Measurements from ENCODE around the gene FBXL16. TPM values are rescaled to one million over a fixed set of nuclear protein-coding genes. Genes with fewer than 3 reads are reported as not detected.
A peak's percentile ranks its signal among the peaks of the same experiment; 100 is the strongest.

The FBXL16 gene
- polyA plus RNA-seq, 1 donor = 3.8 TPM

DNA sequence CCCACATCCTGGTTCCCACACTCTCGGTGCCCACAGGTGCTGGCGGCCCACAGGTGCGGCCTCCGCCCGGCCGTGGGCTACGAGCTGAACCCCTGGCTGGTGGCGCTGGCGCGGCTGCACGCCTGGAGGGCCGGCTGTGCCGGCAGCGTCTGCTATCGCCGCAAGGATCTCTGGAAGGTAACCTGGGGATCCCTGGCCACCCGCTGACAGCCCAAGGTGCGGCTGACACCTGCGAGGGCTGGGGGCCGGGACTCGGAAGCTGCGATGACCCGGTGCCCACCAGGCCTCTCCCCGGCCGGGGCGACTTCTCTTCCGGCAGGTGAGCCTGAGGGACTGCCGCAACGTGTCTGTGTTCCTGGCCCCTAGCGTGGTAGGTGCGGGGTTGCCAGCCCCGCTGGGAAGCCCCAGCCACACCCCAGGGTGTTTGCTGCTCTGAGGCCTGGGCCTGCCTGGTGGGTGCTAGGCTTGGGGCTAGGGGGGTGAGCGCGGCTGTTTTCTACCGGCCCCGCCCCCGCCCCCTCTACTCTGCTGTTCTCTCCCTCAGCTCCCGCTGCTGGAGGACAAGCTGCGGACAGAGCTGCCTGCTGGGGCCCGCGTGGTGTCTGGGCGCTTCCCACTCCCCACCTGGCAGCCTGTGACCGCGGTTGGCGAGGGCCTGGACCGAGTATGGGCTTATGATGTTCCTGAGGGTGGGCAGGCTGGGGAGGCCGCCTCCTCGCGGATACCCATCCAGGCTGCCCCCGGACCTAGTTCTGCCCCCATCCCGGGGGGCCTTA, 16.4 kb upstream of the FBXL16 start:
- no peak for DNase-seq
- Histone ChIP-seq H3K27me3 (ENCODE audit: control insufficient read depth, insufficient read depth, low read length) (peaks cover 15% of the 10 kb centered on the region), H3K27ac (ENCODE audit: low read length) (no peak overlapping the region), H3K9me3 (ENCODE audit: control insufficient read depth, low read depth, low read length) (peaks cover 20% of the 10 kb centered on the region), H3K4me1 (ENCODE audit: control insufficient read depth, insufficient read depth, low read length) (peaks cover 22% of the 10 kb centered on the region), H3K36me3 (ENCODE audit: control insufficient read depth, insufficient read depth, low read length) (peaks cover 6% of the 10 kb centered on the region), H3K4me3 (ENCODE audit: low read length) (no peak overlapping the region)
- WGBS (ENCODE audit: insufficient coverage, low lambda C conversion rate) = no CpG with 5 or more reads among the region's 51 CpGs

DNA sequence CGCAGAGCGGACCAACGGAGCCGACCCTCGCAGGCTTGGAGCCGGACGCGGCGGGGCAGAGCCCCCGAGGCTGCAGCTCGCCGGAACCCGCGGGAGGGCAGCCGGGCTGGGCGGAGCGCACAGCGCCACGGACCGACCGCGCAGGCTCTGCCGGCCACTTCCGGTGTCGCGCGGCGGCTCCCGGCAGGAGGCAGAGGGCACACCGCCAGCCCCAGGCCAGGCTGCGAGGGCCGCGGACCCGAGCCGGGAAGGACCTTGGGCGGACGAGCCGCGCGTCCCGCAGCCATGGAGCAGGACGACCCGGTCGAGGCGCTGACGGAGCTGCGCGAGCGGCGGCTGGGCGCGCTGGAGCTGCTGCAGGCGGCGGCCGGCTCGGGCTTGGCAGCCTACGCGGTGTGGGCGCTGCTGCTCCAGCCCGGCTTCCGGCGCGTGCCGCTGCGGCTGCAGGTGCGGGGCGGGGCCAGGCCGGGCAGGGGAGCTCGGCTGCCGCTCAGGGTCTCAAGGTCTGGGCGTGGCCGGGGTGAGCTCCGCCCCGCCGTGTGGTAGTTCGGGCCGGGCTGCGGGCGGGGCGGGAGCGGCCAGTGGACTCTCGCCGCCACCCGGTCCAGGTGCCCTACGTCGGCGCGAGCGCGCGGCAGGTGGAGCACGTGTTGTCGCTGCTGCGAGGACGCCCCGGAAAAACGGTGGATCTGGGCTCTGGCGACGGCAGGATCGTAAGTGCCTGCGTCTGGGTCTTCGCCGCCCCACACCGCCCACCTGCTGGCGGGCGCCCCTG, 15.6 kb upstream of the FBXL16 start, which contains the start of gene ANTKMT:
ANTKMT (plus strand) TSS at position 157 of the 775 bp plus-strand sequence; CDS start at position 286, 129 bp downstream.
- no CpG with 5 or more reads among the region's 106 CpGs for WGBS (ENCODE audit: insufficient coverage, low lambda C conversion rate)
- Histone ChIP-seq H3K9me3 (ENCODE audit: control insufficient read depth, low read depth, low read length) (peaks cover 20% of the 10 kb centered on the region), H3K4me3 (ENCODE audit: low read length) (peak within 1 kb of the TSS; percentile 84), H3K27me3 (ENCODE audit: control insufficient read depth, insufficient read depth, low read length) (peaks cover 17% of the 10 kb centered on the region), H3K4me1 (ENCODE audit: control insufficient read depth, insufficient read depth, low read length) (peaks cover 21% of the 10 kb centered on the region), H3K27ac (ENCODE audit: low read length) (peak within 1 kb of the TSS; percentile 87), H3K36me3 (ENCODE audit: control insufficient read depth, insufficient read depth, low read length) (peaks cover 6% of the 10 kb centered on the region)
- DNase-seq = peak; percentile 83 to 95

DNA sequence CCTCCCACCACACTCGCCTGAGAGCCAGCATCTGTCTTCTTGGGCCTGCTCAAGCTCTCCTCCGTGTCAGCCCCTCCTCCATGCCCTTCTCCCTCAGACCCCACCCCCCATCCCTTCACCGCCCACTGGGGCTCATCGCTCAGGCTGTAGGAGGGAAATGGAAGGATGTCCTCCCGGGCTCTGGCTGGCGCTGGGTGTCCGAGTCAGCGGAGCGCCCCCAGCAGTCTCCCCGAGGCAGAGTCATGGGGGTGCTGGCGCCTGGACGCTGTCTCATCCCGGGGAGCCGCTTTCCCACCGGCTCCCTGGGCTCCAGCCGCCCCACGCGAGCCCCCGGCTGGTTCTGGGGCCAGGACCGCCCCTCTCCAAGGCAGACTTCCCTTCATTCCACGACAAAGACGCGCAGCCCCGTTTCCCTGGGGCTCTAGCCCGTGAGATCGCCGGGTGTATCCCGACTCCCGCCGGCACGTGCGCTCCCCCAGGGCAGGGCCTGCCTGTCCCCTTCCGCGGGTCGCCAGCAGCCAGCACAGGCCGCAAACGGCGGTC, 14.9 kb upstream of the FBXL16 start:
- WGBS (ENCODE audit: insufficient coverage, low lambda C conversion rate) = no CpG with 5 or more reads among the region's 38 CpGs
- Histone ChIP-seq H3K27ac (ENCODE audit: low read length) (peak overlapping the region; percentile 87), H3K9me3 (ENCODE audit: control insufficient read depth, low read depth, low read length) (peaks cover 20% of the 10 kb centered on the region), H3K4me1 (ENCODE audit: control insufficient read depth, insufficient read depth, low read length) (peaks cover 22% of the 10 kb centered on the region), H3K27me3 (ENCODE audit: control insufficient read depth, insufficient read depth, low read length) (peaks cover 15% of the 10 kb centered on the region), H3K36me3 (ENCODE audit: control insufficient read depth, insufficient read depth, low read length) (peaks cover 6% of the 10 kb centered on the region), H3K4me3 (ENCODE audit: low read length) (peak overlapping the region; percentile 84)
- DNase-seq = peak in 1 of 2 donors; percentile 57

DNA sequence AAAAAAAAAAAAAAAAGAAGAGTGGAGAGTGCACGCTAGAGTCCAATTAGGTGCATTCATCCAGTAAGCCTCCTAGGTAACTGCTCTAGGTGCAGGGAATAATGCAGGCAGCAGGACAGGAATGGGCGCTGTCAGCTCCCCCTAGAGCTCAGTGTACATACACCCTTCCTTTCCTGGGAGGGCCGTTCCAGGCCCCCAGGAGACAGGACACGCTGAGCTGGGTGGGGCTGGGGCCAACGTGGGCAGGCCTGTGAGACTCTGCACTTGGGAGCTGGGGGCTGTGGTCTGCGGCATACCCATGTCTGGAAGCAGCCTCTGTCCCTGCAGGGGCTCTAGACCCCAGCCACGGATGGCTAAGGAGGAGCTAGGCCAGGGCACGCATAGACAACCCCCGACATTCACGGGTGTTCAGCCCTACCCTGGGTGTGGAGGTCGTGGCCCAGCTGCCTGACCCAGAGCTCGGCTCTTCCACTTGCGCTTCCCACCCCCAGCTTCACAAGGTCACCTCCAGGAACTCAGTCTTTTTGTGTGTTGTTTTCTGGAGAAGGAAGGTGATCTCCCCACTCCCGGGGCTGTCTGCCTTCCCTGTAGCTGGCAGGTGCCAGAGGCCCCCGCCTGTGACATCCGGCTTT, 14.3 kb upstream of the FBXL16 start:
- DNase-seq = no peak
- Histone ChIP-seq H3K27ac (ENCODE audit: low read length) (peak overlapping the region; percentile 87), H3K36me3 (ENCODE audit: control insufficient read depth, insufficient read depth, low read length) (peaks cover 6% of the 10 kb centered on the region)

DNA sequence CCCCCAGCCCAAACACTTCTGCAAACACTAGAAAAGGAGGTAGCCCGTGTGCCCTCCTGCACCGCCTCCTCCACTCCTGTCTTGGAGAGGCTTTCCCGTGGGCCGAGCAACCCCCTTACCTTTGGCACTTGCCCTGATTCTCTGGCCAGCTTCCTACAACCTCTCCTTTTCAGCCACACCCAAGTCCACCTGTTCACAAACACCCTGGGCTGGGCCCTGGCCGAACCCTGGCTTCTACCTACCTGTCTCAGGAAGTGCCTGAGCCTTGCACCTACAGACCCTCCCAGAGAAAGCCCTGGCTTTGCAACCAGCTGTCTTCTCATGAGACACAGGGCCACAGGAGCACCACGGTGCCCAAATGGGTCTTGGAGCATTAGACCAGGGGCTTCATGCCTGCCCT, 13.3 kb upstream of the FBXL16 start:
- Histone ChIP-seq H3K36me3 (ENCODE audit: control insufficient read depth, insufficient read depth, low read length) (peaks cover 6% of the 10 kb centered on the region), H3K27ac (ENCODE audit: low read length) (no peak overlapping the region), H3K9me3 (ENCODE audit: control insufficient read depth, low read depth, low read length) (peaks cover 20% of the 10 kb centered on the region), H3K4me1 (ENCODE audit: control insufficient read depth, insufficient read depth, low read length) (peaks cover 22% of the 10 kb centered on the region), H3K27me3 (ENCODE audit: control insufficient read depth, insufficient read depth, low read length) (peaks cover 23% of the 10 kb centered on the region), H3K4me3 (ENCODE audit: low read length) (no peak overlapping the region)
- no peak for DNase-seq
- WGBS (ENCODE audit: insufficient coverage, low lambda C conversion rate) = no CpG with 5 or more reads among the region's 6 CpGs

More for the DNA sequence above, 14.3 kb upstream of the FBXL16 start:
- H3K27me3 ChIP-seq (ENCODE audit: control insufficient read depth, insufficient read depth, low read length) = peaks cover 14% of the 10 kb centered on the region
- peaks cover 20% of the 10 kb centered on the region for H3K9me3 ChIP-seq (ENCODE audit: control insufficient read depth, low read depth, low read length)
- no CpG with 5 or more reads among the region's 16 CpGs for WGBS (ENCODE audit: insufficient coverage, low lambda C conversion rate)
- H3K4me3 ChIP-seq (ENCODE audit: low read length) = peak overlapping the region; percentile 84
- peaks cover 22% of the 10 kb centered on the region for H3K4me1 ChIP-seq (ENCODE audit: control insufficient read depth, insufficient read depth, low read length)

DNA sequence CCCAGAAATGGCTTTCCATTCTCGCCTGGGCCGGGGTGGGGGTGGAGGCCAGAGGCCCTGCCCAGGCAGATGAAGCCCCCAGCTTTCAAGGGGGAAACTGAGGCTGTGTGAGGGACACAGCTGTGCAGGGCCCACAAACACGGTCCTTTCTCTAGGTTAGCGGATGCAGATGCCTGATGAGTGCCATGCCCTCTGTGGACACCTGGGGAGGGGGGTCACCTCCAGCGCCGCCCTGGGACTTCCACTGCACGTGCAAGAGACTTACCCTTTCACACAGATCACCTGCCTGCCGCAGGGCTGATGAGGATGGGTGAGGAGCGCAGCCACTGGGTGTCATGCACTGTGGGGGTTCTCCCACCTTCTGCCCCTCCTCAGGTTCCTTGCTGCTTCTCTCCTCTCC, 12.8 kb upstream of the FBXL16 start:
- no peak overlapping the region for H3K4me3 ChIP-seq (ENCODE audit: low read length)
- H3K27me3 ChIP-seq (ENCODE audit: control insufficient read depth, insufficient read depth, low read length) = peaks cover 27% of the 10 kb centered on the region
- no CpG with 5 or more reads among the region's 9 CpGs for WGBS (ENCODE audit: insufficient coverage, low lambda C conversion rate)
- H3K4me1 ChIP-seq (ENCODE audit: control insufficient read depth, insufficient read depth, low read length) = peaks cover 22% of the 10 kb centered on the region
- no peak for DNase-seq
- H3K9me3 ChIP-seq (ENCODE audit: control insufficient read depth, low read depth, low read length) = peaks cover 20% of the 10 kb centered on the region
- no peak overlapping the region for H3K27ac ChIP-seq (ENCODE audit: low read length)
- peaks cover 6% of the 10 kb centered on the region for H3K36me3 ChIP-seq (ENCODE audit: control insufficient read depth, insufficient read depth, low read length)

DNA sequence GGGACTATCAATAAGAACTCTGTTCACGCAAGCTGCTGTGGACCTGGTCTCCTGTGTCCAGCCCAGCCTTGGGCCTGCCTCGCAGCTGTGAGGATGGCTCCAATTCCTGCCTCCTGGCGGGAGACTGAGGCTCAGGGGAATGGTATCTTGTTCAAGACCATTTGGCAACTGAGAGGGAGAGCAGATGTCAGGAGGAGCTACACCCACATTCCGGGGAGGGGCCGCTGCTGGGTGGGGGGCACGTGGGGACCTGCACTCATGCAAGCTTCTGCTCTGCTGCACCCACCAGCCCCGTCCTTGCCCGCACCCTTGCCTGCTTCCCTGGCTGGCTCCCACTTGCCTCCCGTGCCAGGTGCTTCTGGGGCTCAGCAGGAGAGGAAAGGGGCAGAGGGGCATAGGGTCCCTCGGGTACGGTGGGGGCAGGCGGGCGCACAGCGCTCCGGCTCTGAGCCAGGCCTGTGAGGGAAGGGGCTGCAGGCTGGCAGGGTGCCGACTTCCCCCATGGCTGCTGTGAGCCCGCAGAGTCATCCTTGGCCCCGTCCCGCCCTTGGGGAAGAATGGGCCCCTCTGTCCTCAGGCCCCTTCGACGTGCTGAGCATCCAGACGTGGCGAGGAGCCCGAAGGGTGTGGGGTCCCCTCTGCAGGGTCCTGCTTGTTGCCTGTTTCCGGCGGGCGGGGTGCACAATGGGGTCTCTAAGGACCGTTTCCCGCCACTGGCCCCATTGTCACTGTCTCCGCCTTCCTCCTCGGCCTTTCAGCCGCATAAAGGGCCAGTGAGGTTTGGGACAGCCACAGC, 12.0 kb upstream of the FBXL16 start:
- WGBS (ENCODE audit: insufficient coverage, low lambda C conversion rate) = no CpG with 5 or more reads among the region's 32 CpGs
- no peak for DNase-seq
- no peak overlapping the region for H3K27ac ChIP-seq (ENCODE audit: low read length)
- no peak overlapping the region for H3K4me3 ChIP-seq (ENCODE audit: low read length)
- H3K36me3 ChIP-seq (ENCODE audit: control insufficient read depth, insufficient read depth, low read length) = peaks cover under 1% of the 10 kb centered on the region
- H3K4me1 ChIP-seq (ENCODE audit: control insufficient read depth, insufficient read depth, low read length) = peaks cover 22% of the 10 kb centered on the region
- peaks cover 27% of the 10 kb centered on the region for H3K27me3 ChIP-seq (ENCODE audit: control insufficient read depth, insufficient read depth, low read length)
- H3K9me3 ChIP-seq (ENCODE audit: control insufficient read depth, low read depth, low read length) = peaks cover 20% of the 10 kb centered on the region

DNA sequence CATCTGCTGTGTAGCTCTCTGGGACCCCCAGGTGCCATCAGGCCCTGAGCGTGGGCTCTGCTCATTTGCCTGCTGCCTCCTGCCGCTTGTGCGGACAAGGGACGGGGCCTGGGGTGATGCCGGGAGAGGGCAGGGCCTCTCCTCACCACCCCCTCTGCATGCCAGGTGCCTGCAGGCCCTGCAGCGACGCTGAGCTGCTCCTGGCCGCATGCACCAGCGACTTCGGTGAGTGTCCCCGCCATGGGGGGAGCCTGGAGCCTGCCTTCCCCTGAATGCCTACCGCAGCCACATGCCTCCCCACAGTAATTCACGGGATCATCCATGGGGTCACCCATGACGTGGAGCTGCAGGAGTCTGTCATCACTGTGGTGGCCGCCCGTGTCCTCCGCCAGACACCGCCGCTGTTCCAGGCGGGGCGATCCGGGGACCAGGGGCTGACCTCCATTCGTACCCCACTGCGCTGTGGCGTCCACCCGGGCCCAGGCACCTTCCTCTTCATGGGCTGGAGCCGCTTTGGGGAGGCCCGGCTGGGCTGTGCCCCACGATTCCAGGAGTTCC, 11.2 kb upstream of the FBXL16 start:
- Histone ChIP-seq H3K4me1 (ENCODE audit: control insufficient read depth, insufficient read depth, low read length) (peaks cover 22% of the 10 kb centered on the region), H3K9me3 (ENCODE audit: control insufficient read depth, low read depth, low read length) (peaks cover 15% of the 10 kb centered on the region), H3K4me3 (ENCODE audit: low read length) (no peak overlapping the region), H3K27me3 (ENCODE audit: control insufficient read depth, insufficient read depth, low read length) (peaks cover 30% of the 10 kb centered on the region), H3K36me3 (ENCODE audit: control insufficient read depth, insufficient read depth, low read length) (no peaks in the 10 kb centered on the region), H3K27ac (ENCODE audit: low read length) (no peak overlapping the region)
- DNase-seq = no peak
- WGBS (ENCODE audit: insufficient coverage, low lambda C conversion rate) = no CpG with 5 or more reads among the region's 29 CpGs

DNA sequence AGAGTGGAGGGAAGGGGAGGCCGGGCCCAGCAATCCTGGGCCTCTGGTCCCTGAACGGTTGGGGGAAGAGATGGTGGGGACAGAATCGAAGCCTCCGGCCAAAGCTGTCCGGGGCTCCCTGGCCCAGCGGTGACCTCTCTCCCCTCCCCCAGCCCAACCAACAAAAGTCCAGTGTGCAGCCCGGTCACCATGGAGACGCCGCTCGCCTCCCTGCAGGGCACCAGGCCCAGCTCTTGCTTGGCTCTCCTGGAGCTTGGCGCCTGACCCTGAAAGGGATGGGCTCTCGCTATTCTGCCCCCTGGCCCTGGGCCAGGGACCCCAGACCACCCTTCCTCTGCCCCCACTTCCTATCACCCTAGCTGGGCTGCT, 10.6 kb upstream of the FBXL16 start:
- H3K27ac ChIP-seq (ENCODE audit: low read length) = no peak overlapping the region
- H3K9me3 ChIP-seq (ENCODE audit: control insufficient read depth, low read depth, low read length) = peaks cover 10% of the 10 kb centered on the region
- no peak for DNase-seq
- no peaks in the 10 kb centered on the region for H3K36me3 ChIP-seq (ENCODE audit: control insufficient read depth, insufficient read depth, low read length)
- peaks cover 35% of the 10 kb centered on the region for H3K27me3 ChIP-seq (ENCODE audit: control insufficient read depth, insufficient read depth, low read length)
- H3K4me3 ChIP-seq (ENCODE audit: low read length) = no peak overlapping the region
- peaks cover 22% of the 10 kb centered on the region for H3K4me1 ChIP-seq (ENCODE audit: control insufficient read depth, insufficient read depth, low read length)
- no CpG with 5 or more reads among the region's 12 CpGs for WGBS (ENCODE audit: insufficient coverage, low lambda C conversion rate)

All from large intestine (tissue), 3 donors.